ENCODE results near the gene MAP1LC3A.

Gene MAP1LC3A

GRCh38 chr20:34583544-34583943, 25.0 kb downstream of the MAP1LC3A start:
- Histone ChIP-seq H3K4me1 (ENCODE audit: control insufficient read depth, insufficient read depth, low read length) (peaks cover 36% of the 10 kb centered on the region), H3K36me3 (ENCODE audit: control insufficient read depth, insufficient read depth, low read length) (no peaks in the 10 kb centered on the region), H3K9ac (ENCODE audit: low read length) (no peak overlapping the region), H3K27me3 (ENCODE audit: control insufficient read depth, insufficient read depth, low read length) (no peaks in the 10 kb centered on the region), H3K4me3 (ENCODE audit: low read length) (no peak overlapping the region), H3K9me3 (ENCODE audit: control insufficient read depth, low read length) (no peaks in the 10 kb centered on the region)

GRCh38 chr20:34585019-34585418, 26.5 kb downstream of the MAP1LC3A start:
- Histone ChIP-seq H3K9ac (ENCODE audit: low read length) (no peak overlapping the region), H3K4me1 (ENCODE audit: control insufficient read depth, insufficient read depth, low read length) (peaks cover 22% of the 10 kb centered on the region), H3K36me3 (ENCODE audit: control insufficient read depth, insufficient read depth, low read length) (no peaks in the 10 kb centered on the region), H3K27me3 (ENCODE audit: control insufficient read depth, insufficient read depth, low read length) (no peaks in the 10 kb centered on the region), H3K9me3 (ENCODE audit: control insufficient read depth, low read length) (no peaks in the 10 kb centered on the region), H3K4me3 (ENCODE audit: low read length) (no peak overlapping the region)

GRCh38 chr20:34586488-34587163, 28.1 kb downstream of the MAP1LC3A start:
- Histone ChIP-seq H3K4me1 (ENCODE audit: control insufficient read depth, insufficient read depth, low read length) (peaks cover 14% of the 10 kb centered on the region), H3K4me3 (ENCODE audit: low read length) (no peak overlapping the region), H3K9me3 (ENCODE audit: control insufficient read depth, low read length) (no peaks in the 10 kb centered on the region), H3K36me3 (ENCODE audit: control insufficient read depth, insufficient read depth, low read length) (no peaks in the 10 kb centered on the region), H3K27me3 (ENCODE audit: control insufficient read depth, insufficient read depth, low read length) (no peaks in the 10 kb centered on the region), H3K9ac (ENCODE audit: low read length) (no peak overlapping the region)

GRCh38 chr20:34595377-34596184, 37.1 kb downstream of the MAP1LC3A start:
- Histone ChIP-seq H3K9me3 (ENCODE audit: control insufficient read depth, low read length) (no peaks in the 10 kb centered on the region), H3K36me3 (ENCODE audit: control insufficient read depth, insufficient read depth, low read length) (no peaks in the 10 kb centered on the region), H3K9ac (ENCODE audit: low read length) (no peak overlapping the region), H3K27me3 (ENCODE audit: control insufficient read depth, insufficient read depth, low read length) (no peaks in the 10 kb centered on the region), H3K4me3 (ENCODE audit: low read length) (no peak overlapping the region), H3K4me1 (ENCODE audit: control insufficient read depth, insufficient read depth, low read length) (no peaks in the 10 kb centered on the region)

GRCh38 chr20:34600892-34601653, 42.6 kb downstream of the MAP1LC3A start:
- no peak overlapping the region for H3K9ac ChIP-seq (ENCODE audit: low read length)
- no peaks in the 10 kb centered on the region for H3K27me3 ChIP-seq (ENCODE audit: control insufficient read depth, insufficient read depth, low read length)
- H3K36me3 ChIP-seq (ENCODE audit: control insufficient read depth, insufficient read depth, low read length): no peaks in the 10 kb centered on the region
- H3K9me3 ChIP-seq (ENCODE audit: control insufficient read depth, low read length): no peaks in the 10 kb centered on the region
- no peak overlapping the region for H3K4me3 ChIP-seq (ENCODE audit: low read length)
- no peaks in the 10 kb centered on the region for H3K4me1 ChIP-seq (ENCODE audit: control insufficient read depth, insufficient read depth, low read length)

GRCh38 chr20:34604980-34605788, 46.7 kb downstream of the MAP1LC3A start:
- Histone ChIP-seq H3K9ac (ENCODE audit: low read length) (no peak overlapping the region), H3K4me1 (ENCODE audit: control insufficient read depth, insufficient read depth, low read length) (no peaks in the 10 kb centered on the region), H3K36me3 (ENCODE audit: control insufficient read depth, insufficient read depth, low read length) (no peaks in the 10 kb centered on the region), H3K27me3 (ENCODE audit: control insufficient read depth, insufficient read depth, low read length) (no peaks in the 10 kb centered on the region), H3K4me3 (ENCODE audit: low read length) (no peak overlapping the region), H3K9me3 (ENCODE audit: control insufficient read depth, low read length) (no peaks in the 10 kb centered on the region)

- no peaks in the 10 kb centered on the region for H3K4me1 ChIP-seq (ENCODE audit: control insufficient read depth, insufficient read depth, low read length)
- no peaks in the 10 kb centered on the region for H3K27me3 ChIP-seq (ENCODE audit: control insufficient read depth, insufficient read depth, low read length)
- no peak overlapping the region for H3K9ac ChIP-seq (ENCODE audit: low read length)
- no peak overlapping the region for H3K4me3 ChIP-seq (ENCODE audit: low read length)
- H3K9me3 ChIP-seq (ENCODE audit: control insufficient read depth, low read length): no peaks in the 10 kb centered on the region
- no peaks in the 10 kb centered on the region for H3K36me3 ChIP-seq (ENCODE audit: control insufficient read depth, insufficient read depth, low read length)
These were observed 48.5 kb downstream of the MAP1LC3A start for GRCh38 chr20:34607066-34607465.
